H1 (cell line): Measurements from ENCODE around the gene HLF. TPM values are rescaled to one million over a fixed set of nuclear protein-coding genes. Genes with fewer than 3 reads are reported as not detected.

Experiments
- CTCF ChIA-PET: fragments of 300-600 bp; sonication (Branson Sonifier 250); formaldehyde crosslinking; loops from one replicate; lab custom pipeline; 2021; ENCODE audit not compliant: partially characterized antibody; lab: Charles Lee
- POLR2A ChIA-PET: fragments of 300-600 bp; sonication (Branson Sonifier 250); formaldehyde crosslinking; loops from one replicate; lab custom pipeline; 2021; ENCODE audit warnings: inconsistent platforms; ENCODE audit not compliant: partially characterized antibody; lab: Charles Lee
- DNase-seq, 2 experiments: peaks; one replicate each; pipeline versions ENCODE4 v3.0.0 to v3.0.0-alpha.2; 2010 to 2022; ENCODE audit warnings: low spot score in 2 of 2, low read depth in 1 of 2, mixed read lengths in 1 of 2
- FAIRE-seq: peaks from 2 replicates; lab custom pipeline; 2011; peaks lifted over from hg19 to GRCh38; lab: Jason Lieb, UNC
- H2AFZ ChIP-seq: 2 replicates; pipeline ENCODE4 v1.8.1; 2012; ENCODE audit warnings: low read length, inconsistent platforms
- H2AK5ac ChIP-seq: 2 replicates; pipeline ENCODE4 v1.6.1; 2013; ENCODE audit warnings: low read depth, low read length
- H2BK120ac ChIP-seq: replicated peaks from 2 replicates; pipeline ENCODE3; 2013; ENCODE audit warnings: low read depth, low read length, inconsistent platforms
- H2BK12ac ChIP-seq: 2 replicates; pipeline ENCODE4 v1.6.1; 2013; ENCODE audit warnings: low read depth, low read length
- H2BK15ac ChIP-seq: 2 replicates; pipeline ENCODE4 v1.6.1; 2013; ENCODE audit warnings: low read length
- H2BK20ac ChIP-seq: 2 replicates; pipeline ENCODE4 v1.6.1; 2013; ENCODE audit warnings: low read length
- H2BK5ac ChIP-seq: 2 replicates; pipeline ENCODE4 v1.6.1; 2013; ENCODE audit warnings: low read depth, low read length
- H3K14ac ChIP-seq: 2 replicates; pipeline ENCODE4 v1.6.1; 2013; ENCODE audit warnings: inconsistent platforms; ENCODE audit not compliant: insufficient read length
- H3K18ac ChIP-seq: 2 replicates; pipeline ENCODE4 v1.6.1; 2013; ENCODE audit warnings: low read length; ENCODE audit errors: extremely low read depth
- H3K23ac ChIP-seq: 2 replicates; pipeline ENCODE4 v1.6.1; 2013; ENCODE audit warnings: inconsistent platforms; ENCODE audit not compliant: insufficient read length
- H3K23me2 ChIP-seq: 2 replicates; pipeline ENCODE4 v1.6.1; 2013; ENCODE audit warnings: low read depth, low read length
- H3K27ac ChIP-seq: 2 replicates; pipeline ENCODE4 v1.6.1; 2011; ENCODE audit warnings: low read depth, low read length, inconsistent platforms
- H3K27me3 ChIP-seq, 4 experiments: replicated peaks in 1 of 4; 1 replicate in 1 of 4; 2 replicates in 3 of 4; pipeline versions ENCODE4 v1.6.1 to v1.8.1; 2011 to 2013; ENCODE audit warnings: low read length in 3 of 4, mild to moderate bottlenecking in 3 of 4, inconsistent platforms in 2 of 4, mixed read lengths in 2 of 4, moderate library complexity in 1 of 4; ENCODE audit not compliant: control insufficient read depth in 3 of 4, insufficient read depth in 3 of 4; ENCODE audit errors: extremely low read depth in 1 of 4
- H3K36me3 ChIP-seq, 4 experiments: 2 replicates each; pipeline versions ENCODE4 v1.6.1 to v1.8.1; 2011 to 2013; ENCODE audit warnings: mild to moderate bottlenecking in 4 of 4, low read length in 3 of 4, moderate library complexity in 2 of 4, control low read depth in 1 of 4, inconsistent platforms in 1 of 4; ENCODE audit not compliant: insufficient read depth in 4 of 4, control insufficient read depth in 2 of 4
- H3K4ac ChIP-seq: replicated peaks from 2 replicates; pipeline ENCODE3; 2013; ENCODE audit warnings: low read length, low read depth, mixed read lengths, inconsistent platforms; ENCODE audit not compliant: insufficient read length
- H3K4me1 ChIP-seq, 4 experiments: replicated peaks in 1 of 4; 1 replicate in 1 of 4; 2 replicates in 3 of 4; pipeline versions ENCODE4 v1.6.1 to v1.8.1; 2011 to 2013; ENCODE audit warnings: low read length in 3 of 4, inconsistent platforms in 2 of 4, mixed read lengths in 1 of 4; ENCODE audit not compliant: insufficient read depth in 4 of 4, control insufficient read depth in 3 of 4
- H3K4me2 ChIP-seq, 2 experiments: 2 replicates each; pipeline versions ENCODE4 v1.6.1 to v1.8.1; 2011 to 2013; ENCODE audit warnings: low read depth in 2 of 2, low read length in 2 of 2, control low read depth in 1 of 2, inconsistent platforms in 1 of 2, mild to moderate bottlenecking in 1 of 2; ENCODE audit not compliant: insufficient read depth in 1 of 2
- H3K4me3 ChIP-seq, 4 experiments: fragments of 200-600, 300-600 bp in 1 of 4; sonication (generic), shearing (Covaris generic), sonication (Bioruptor Twin) in 1 of 4; 2 replicates each; pipeline versions ENCODE4 v1.5.1 to v1.8.1; 2011 to 2016; ENCODE audit warnings: low read length in 4 of 4, low read depth in 3 of 4, control low read depth in 2 of 4, inconsistent platforms in 2 of 4, mild to moderate bottlenecking in 2 of 4, mixed read lengths in 1 of 4, moderate library complexity in 1 of 4; ENCODE audit not compliant: insufficient read depth in 2 of 4; ENCODE audit errors: extremely low read depth in 1 of 4
- H3K56ac ChIP-seq: replicated peaks from 2 replicates; pipeline ENCODE3; 2013; ENCODE audit warnings: low read depth, mild to moderate bottlenecking, mixed read lengths, low read length, inconsistent platforms; ENCODE audit not compliant: insufficient read length
- H3K79me1 ChIP-seq: 2 replicates; pipeline ENCODE4 v1.6.1; 2013; ENCODE audit warnings: low read depth, low read length, control low read depth
- H3K79me2 ChIP-seq, 2 experiments: 2 replicates each; pipeline versions ENCODE4 v1.6.1 to v1.8.1; 2012 to 2013; ENCODE audit warnings: low read length in 2 of 2, mild to moderate bottlenecking in 2 of 2, inconsistent platforms in 1 of 2; ENCODE audit not compliant: insufficient read depth in 2 of 2, control insufficient read depth in 1 of 2
- H3K9ac ChIP-seq, 4 experiments: replicated peaks in 1 of 4; 1 replicate in 1 of 4; 2 replicates in 3 of 4; pipeline versions ENCODE4 v1.6.1 to v1.8.1; 2011 to 2013; ENCODE audit warnings: low read depth in 3 of 4, low read length in 3 of 4, control low read depth in 2 of 4, mild to moderate bottlenecking in 2 of 4, moderate library complexity in 2 of 4, inconsistent platforms in 1 of 4; ENCODE audit errors: extremely low read depth in 1 of 4
- H3K9me3 ChIP-seq, 2 experiments: 2 replicates each; pipeline versions ENCODE4 v1.6.1 to v1.8.1; 2012 to 2013; ENCODE audit warnings: mild to moderate bottlenecking in 2 of 2, moderate library complexity in 2 of 2, control low read depth in 1 of 2, inconsistent platforms in 1 of 2, low read depth in 1 of 2, low read length in 1 of 2, mixed read lengths in 1 of 2; ENCODE audit not compliant: insufficient read depth in 2 of 2
- H4K20me1 ChIP-seq, 2 experiments: replicated peaks in 1 of 2; 2 replicates each; pipeline versions ENCODE3 to v1.8.1; 2011 to 2013; ENCODE audit warnings: inconsistent platforms in 2 of 2, low read length in 2 of 2, mild to moderate bottlenecking in 1 of 2; ENCODE audit not compliant: insufficient read depth in 2 of 2, control insufficient read depth in 1 of 2
- H4K5ac ChIP-seq: 2 replicates; pipeline ENCODE4 v1.6.1; 2013; ENCODE audit warnings: low read length, low read depth, mixed read lengths, inconsistent platforms; ENCODE audit not compliant: insufficient read length
- H4K8ac ChIP-seq: 2 replicates; pipeline ENCODE4 v1.8.0; 2013; ENCODE audit warnings: mild to moderate bottlenecking, moderate library complexity, low read length, inconsistent platforms; ENCODE audit not compliant: insufficient read depth; ENCODE audit errors: extremely low read depth
- H4K91ac ChIP-seq: replicated peaks from 2 replicates; pipeline ENCODE3; 2013; ENCODE audit warnings: low read length, mixed read lengths, inconsistent platforms; ENCODE audit not compliant: insufficient read length
- CHD1 ChIP-seq: IDR thresholded peaks from 2 replicates; pipeline ENCODE4 v1.6.1; 2012; ENCODE audit warnings: low read depth, low read length, improper control_type of control experiment
- FOSL1 ChIP-seq: IDR thresholded peaks from 2 replicates; pipeline ENCODE4 v1.6.1; 2011; ENCODE audit warnings: mild to moderate bottlenecking, low read depth, low read length, moderate library complexity; ENCODE audit not compliant: insufficient read depth
- HDAC2 ChIP-seq, 2 experiments: fragments of 300-600 bp in 1 of 2; sonication (generic) in 1 of 2; IDR thresholded peaks; 2 replicates each; pipeline ENCODE4 v1.6.1; 2011 to 2012; ENCODE audit warnings: low read depth in 2 of 2, low read length in 2 of 2, mild to moderate bottlenecking in 2 of 2, moderate library complexity in 2 of 2, borderline replicate concordance in 1 of 2, inconsistent platforms in 1 of 2
- HDAC6 ChIP-seq: IDR thresholded peaks from one replicate; pipeline ENCODE4 v1.7.1; 2012; ENCODE audit warnings: low read depth, mild to moderate bottlenecking, inconsistent platforms, low read length, moderate library complexity
- KDM4A ChIP-seq: IDR thresholded peaks from one replicate; pipeline ENCODE4 v1.7.1; 2012; ENCODE audit warnings: low read depth, mild to moderate bottlenecking, moderate library complexity, low read length, inconsistent platforms; ENCODE audit not compliant: severe bottlenecking
- RFX5 ChIP-seq: IDR thresholded peaks from 2 replicates; pipeline ENCODE4 v1.6.1; 2011; ENCODE audit warnings: low read depth, low read length, improper control_type of control experiment, borderline replicate concordance
- SIX5 ChIP-seq: IDR thresholded peaks from 2 replicates; pipeline ENCODE4 v1.6.1; 2011; ENCODE audit warnings: mild to moderate bottlenecking, low read depth, low read length
- TAF1 ChIP-seq: IDR thresholded peaks from 2 replicates; pipeline ENCODE4 v1.6.1; 2011; ENCODE audit warnings: mild to moderate bottlenecking, low read depth, low read length
- TAF7 ChIP-seq: optimal IDR thresholded peaks from 2 replicates; pipeline ENCODE3; 2011; ENCODE audit warnings: low read depth, mild to moderate bottlenecking, inconsistent platforms, low read length, moderate library complexity, borderline replicate concordance
- TBP ChIP-seq: IDR thresholded peaks from 2 replicates; pipeline ENCODE4 v1.6.1; 2011; ENCODE audit warnings: low read depth, low read length, improper control_type of control experiment
- YY1 ChIP-seq: IDR thresholded peaks from 2 replicates; pipeline ENCODE4 v1.6.1; 2011; ENCODE audit warnings: low read depth, mild to moderate bottlenecking, low read length
- WGBS, 2 experiments: shearing (Covaris generic) in 1 of 2; methylation state at CpG; one replicate each; pipeline versions ENCODE4 v1.1.6 to v1.1.7; 2013 to 2015; ENCODE audit warnings: low lambda C conversion rate in 2 of 2, mixed read lengths in 2 of 2, inconsistent platforms in 1 of 2, low coverage in 1 of 2, missing lambda C conversion rate in 1 of 2; ENCODE audit not compliant: insufficient replicate concordance in 2 of 2, insufficient coverage in 1 of 2, insufficient read length in 1 of 2; ENCODE audit errors: extremely low coverage in 1 of 2, missing lambda C conversion rate in 1 of 2; 5-methylcytosine and 5-hydroxymethylcytosine counted together
- polyA plus RNA-seq, 7 experiments: library from polyadenylated mRNA; depleted of rRNA in 3 of 7; stranded (reverse) in 5 of 7; unstranded in 2 of 7; fragments of >200 nt in 5 of 7; fragments of 200-250 nt in 2 of 7; gene quantifications; 1 replicate in 5 of 7; 2 replicates in 1 of 7; 4 replicates in 1 of 7; pipeline versions ENCODE4 v1.2.1 to v1.2.3, GENCODE V29; 2011 to 2013; ENCODE audit warnings: missing spikeins in 2 of 7, mixed read lengths in 2 of 7
- total RNA-seq: library from RNA; stranded (reverse); fragmentation: NEBNext Ultra II Directional; extraction: Animal tissue kit (Norgen Biotek cat#: 25700); gene quantifications from 2 replicates; pipeline ENCODE4 v1.2.1, GENCODE V29; 2021
- TF ChIP-seq, protein P1 (sequence below): IDR thresholded peaks from 2 replicates; pipeline ENCODE4 v1.6.1; 2011; ENCODE audit warnings: low read length, improper control_type of control experiment

HLF gene
- total and polyA plus RNA-seq, 2 of the 8 experiments (the other 6 are each of a cell fraction or from before 2014, with no cell fraction given): 0.39 to 0.60 TPM

DNA sequence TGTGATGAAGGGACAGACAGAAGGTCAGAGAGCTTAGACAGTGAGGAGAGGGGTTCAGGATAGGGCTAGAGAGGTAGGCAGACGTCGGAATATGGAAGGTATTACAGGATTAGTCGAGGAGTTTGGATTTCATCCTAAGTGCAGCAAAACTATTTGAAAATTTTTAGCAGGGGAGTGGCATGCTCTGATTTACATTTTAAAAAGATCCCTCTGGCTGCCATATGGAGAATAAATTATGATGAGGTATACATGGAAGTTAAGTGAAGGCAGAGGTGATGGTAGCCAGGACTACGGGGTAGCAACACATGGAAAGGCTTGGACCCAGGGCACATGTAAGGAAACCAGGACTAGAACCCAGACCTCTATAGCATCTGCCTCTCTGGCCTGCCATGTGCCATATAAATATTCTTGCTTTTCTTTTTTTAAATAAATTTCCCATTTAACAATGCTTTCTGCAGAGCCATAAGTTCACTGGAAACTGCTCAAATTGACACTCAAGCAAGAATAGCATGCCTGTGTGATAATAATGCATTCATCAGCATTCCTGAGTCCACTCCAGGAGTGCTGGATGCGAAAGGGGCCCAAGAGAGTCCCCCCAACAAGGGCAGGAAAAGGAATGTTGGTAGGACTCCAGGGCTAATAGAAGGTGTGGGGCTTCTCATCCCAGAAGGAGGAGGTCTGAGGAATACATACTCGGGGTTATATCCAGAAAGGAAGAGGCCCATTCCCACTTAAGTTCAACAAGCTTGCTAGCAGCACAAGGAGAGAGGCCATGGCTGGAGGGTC, 78.2 kb downstream of the HLF start:
- CTCF ChIA-PET: interaction anchor here (0.7 to 0.9 kb wide), 2 partner anchors 8 to 20 kb away, joined by 3 read pairs; no protein-coding TSS in a partner anchor
- no peak for FAIRE-seq
- TF ChIP-seq HDAC2 (IDR thresholded peaks at IDR 0.05; ENCODE audit: borderline replicate concordance in 1 of 2, low read depth in 2 of 2, low read length in 2 of 2) (no peak), SIX5 (no peak), YY1 (no peak), TBP (no peak), RFX5 (no peak), CHD1 (no peak), HDAC6 (no peak), TAF7 (no peak), TAF1 (no peak), KDM4A (no peak), FOSL1 (no peak)
- TF ChIP-seq, protein P1, sequence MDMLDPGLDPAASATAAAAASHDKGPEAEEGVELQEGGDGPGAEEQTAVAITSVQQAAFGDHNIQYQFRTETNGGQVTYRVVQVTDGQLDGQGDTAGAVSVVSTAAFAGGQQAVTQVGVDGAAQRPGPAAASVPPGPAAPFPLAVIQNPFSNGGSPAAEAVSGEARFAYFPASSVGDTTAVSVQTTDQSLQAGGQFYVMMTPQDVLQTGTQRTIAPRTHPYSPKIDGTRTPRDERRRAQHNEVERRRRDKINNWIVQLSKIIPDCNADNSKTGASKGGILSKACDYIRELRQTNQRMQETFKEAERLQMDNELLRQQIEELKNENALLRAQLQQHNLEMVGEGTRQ: no peak

More for the DNA sequence above, 78.2 kb downstream of the HLF start:
- no peak for DNase-seq
- Histone ChIP-seq H3K23me2 (no peaks in the 10 kb centered on the region), H4K91ac (no peak overlapping the region), H2BK15ac (no peak overlapping the region), H2AK5ac (no peak overlapping the region), H3K27ac (no peak overlapping the region), H3K79me2 (no peaks in the 10 kb centered on the region), H4K20me1 (no peaks in the 10 kb centered on the region), H3K4me2 (no peak overlapping the region), H2BK120ac (no peak overlapping the region), H3K56ac (no peak overlapping the region), H3K4me3 (no peak overlapping the region), H3K4me1 (no peaks in the 10 kb centered on the region), H3K9me3 (peaks cover 2 to 3% of the 10 kb centered on the region in 2 experiments; a peak in 1 of 4 replicates), H3K14ac (no peak overlapping the region), H3K18ac (no peak overlapping the region), H3K23ac (no peak overlapping the region), H3K27me3 (no peaks in the 10 kb centered on the region), H2BK12ac (no peak overlapping the region), H2AFZ (no peak overlapping the region; the same call in 1 of the 2 replicates), H3K4ac (no peak overlapping the region), H4K8ac (no peak overlapping the region), H3K79me1 (no peaks in the 10 kb centered on the region), H4K5ac (no peak overlapping the region), H2BK20ac (no peak overlapping the region), H3K9ac (no peak overlapping the region), H2BK5ac (no peak overlapping the region), H3K36me3 (no peaks in the 10 kb centered on the region)
- WGBS, 2 experiments: 91% methylated on average over 6 of the region's 6 CpGs; no CpG with 5 or more reads in 1 of the 2 experiments
- POLR2A ChIA-PET: no interaction called here
